GM19395 (cell line): Measurements from ENCODE around the gene FANCL.
"Not testable (repeated sequence)": the region's sequence is repeated elsewhere in the genome, so short reads cannot be mapped to it uniquely, and the experiment has no call there.

Source experiments
- ATAC-seq: cut with Tn5 transposase; IDR thresholded peaks from one replicate; pipeline ENCODE4 v1.9.1; 2021; ENCODE audit warnings: mild to moderate bottlenecking, moderate library complexity; ENCODE audit not compliant: unreplicated experiment

Gene FANCL

DNA sequence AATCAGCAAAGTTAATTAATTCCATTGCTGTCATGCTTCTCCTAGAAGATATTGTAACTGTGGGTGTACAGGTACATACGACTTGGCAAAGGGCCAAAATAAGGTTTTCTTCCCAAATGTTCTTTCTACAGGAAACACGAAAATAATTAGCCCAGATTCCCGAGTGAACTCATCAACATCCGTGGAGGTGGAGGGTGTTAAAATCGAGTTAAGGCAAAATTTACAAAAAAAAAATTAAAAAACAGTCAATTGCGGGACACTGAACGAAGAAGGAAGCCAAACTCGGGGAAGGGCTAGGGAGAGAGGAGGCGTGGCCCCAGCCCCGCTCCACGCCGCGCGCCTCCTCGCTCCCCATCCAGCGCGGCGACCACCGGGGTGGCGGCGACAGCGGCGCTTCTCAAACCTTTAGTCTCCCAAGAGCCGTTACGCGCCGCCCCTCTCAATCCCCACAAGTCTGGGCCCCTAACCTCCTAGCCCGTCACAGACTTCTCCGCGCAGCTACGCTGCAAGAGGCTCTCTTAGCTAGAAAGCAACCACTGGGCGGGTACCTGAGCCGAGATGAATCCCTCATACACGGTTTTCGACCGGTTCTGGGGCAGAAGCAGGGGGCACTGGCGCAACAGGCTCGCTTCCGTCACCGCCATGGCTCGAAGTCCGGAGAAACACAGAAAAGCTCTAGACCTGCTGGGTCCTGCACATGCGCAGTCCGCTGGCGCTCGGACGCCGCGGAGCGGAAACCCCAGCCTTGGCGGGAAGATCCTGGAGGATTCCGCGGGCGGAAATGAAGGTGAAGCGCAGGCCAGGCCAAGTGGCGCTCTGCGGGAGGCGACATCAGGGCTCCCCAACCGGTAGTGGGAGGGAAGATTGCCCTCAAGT lies at the start of gene FANCL:
TSS of gene FANCL (minus strand) at position 656 of the 876 bp plus-strand sequence. CDS start at position 644, 12 bp downstream.
- ATAC-seq: peak; percentile 82

DNA sequence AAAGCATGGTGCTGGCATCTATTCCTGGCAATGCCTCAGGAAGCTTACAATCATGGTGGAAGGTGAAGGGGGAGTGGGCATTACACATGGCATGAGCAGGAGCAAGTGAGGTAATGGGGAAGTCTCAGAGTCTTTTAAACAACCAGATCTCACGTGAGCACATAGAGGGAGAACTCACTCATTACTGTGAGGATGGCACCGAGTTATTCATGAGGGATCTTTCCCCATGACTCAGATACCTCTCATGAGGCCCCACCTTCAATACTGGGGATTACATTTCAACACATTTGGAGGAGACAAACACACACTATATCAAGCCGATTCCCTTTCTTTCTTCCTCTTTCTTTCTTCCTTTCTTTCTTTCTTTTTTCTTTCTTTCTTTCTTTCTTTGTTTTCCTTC lies 47.9 kb upstream of the FANCL start:
- ATAC-seq: no peak

DNA sequence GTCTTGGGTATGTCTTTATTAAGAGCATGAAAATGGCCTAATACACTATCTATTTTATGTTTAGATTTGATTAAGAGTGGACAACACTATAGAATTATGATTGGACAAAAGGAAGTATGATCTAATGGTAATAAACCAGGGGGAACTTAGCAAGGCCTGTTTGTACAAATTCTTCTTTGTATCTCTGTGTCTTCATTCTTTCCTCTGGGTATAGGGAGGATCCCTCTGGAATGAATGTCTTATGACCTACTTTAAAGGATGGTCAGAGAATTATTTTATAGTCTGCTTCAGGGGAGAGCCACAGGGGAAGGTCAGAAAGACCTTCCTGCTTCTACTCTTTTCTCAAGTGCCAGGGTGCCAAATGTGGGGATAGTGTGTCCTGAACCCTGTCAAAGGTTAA lies 42.8 kb upstream of the FANCL start:
- ATAC-seq: no peak

DNA sequence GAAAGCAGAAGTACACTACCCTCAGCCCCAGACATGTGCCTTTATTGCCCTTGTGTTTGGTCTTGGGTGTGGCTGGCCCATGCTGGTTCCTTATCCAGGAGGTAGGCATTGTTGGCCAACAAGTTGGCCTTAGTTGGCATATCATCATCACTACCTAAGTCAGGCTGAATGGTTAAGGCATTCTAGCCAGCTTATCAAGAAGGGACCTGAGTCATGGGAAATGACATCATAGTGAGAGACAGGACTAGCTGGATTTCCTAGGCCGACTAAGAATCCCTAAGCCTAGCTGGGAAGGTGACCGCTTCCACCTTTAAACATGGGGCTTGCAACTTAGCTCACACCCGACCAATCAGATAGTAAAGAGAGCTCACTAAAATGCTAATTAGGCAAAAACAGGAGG lies 34.0 kb upstream of the FANCL start:
- ATAC-seq: not testable (repeated sequence)

DNA sequence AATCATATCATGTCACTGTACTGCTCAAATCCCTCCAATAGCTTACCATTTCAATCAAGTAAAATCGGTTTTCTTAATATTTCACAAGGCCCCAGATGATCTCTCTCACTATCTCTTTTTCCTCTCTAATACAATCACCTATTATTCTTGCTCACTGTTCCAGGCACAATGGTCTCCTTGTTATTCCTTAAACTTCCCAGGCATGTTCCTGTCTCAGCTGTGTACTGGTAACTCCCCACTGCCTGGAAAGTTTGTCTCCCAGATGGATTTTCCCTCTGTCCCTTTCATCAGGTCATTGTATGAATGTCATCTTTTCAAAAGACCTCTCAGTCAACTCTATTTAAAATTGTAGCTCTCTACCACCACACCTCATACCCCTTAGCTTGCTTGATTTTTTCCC lies 30.7 kb upstream of the FANCL start:
- ATAC-seq: no peak

DNA sequence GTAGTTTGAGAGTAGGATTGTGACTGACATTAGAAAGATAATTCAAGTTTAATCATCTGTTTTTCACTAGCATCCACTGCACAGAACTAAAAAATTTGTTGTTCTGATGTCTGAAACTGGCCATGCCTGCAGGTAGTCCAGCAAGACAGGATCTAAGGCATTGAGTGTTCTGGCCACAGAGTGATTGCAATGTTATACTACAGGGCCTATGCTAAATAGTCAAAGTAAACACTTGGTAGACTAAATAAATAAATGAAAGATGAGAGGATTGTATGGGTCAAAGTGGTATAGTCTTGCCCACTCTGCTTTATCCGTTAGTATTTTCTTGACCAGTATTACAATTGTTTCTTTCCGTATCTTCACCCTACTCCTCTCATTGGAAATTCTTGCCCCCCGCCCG lies 27.6 kb upstream of the FANCL start:
- ATAC-seq: no peak

DNA sequence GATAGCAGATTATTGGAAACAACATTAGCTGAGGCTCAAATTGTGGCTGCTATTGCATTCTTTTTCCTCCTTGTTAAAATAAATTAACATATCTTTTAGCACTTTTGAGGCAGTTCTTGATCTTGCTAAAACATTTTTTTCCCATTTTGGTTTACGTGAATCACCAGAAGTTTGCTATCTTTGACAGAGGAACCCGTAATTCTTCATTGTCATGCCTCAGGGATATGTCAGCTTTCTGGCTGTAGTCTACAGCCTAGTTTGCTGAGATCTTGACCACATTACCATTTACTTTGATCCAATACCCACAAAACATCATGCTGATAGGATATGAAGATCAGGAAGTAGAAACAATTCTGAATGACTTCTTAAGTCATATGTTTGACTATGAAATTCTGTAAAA lies 25.1 kb upstream of the FANCL start:
- ATAC-seq: no peak

DNA sequence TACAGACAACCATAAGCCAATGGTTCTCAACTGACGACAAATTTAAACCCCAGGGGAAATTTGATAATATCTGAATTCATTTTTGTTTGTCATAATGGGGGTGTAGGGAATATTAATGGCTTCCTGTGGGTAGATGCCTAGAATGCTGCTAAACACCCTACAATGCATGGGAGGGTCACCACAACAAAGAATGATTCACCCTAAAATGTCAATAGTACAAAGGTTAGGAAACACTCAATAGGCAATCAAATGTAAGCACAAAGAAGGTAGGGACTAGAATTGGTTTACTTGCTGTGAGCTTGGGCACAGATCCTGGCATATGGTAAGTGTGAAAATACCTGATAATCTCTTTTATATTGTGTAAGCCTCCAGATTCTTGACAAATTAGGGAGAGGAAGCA lies 20.1 kb upstream of the FANCL start:
- ATAC-seq: no peak

DNA sequence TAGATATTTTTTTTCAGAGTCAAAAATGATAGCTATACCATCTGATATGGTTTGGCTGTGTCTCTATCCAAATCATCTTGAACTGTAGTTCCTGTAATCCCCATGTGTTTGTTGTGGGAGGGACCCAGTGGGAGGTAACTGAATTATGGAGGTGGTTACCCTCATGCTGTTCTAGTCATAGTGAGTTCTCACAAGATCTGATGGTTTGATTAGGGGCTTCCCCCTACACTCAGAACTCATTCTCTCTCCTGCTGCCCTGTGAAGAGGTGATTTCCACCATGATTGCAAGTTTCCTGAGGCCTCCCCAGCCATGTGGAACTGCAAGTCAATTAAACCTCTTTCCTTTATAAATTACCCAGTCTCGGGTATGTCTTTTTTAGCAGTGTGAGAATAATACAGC lies 17.3 kb upstream of the FANCL start:
- not testable (repeated sequence) for ATAC-seq

DNA sequence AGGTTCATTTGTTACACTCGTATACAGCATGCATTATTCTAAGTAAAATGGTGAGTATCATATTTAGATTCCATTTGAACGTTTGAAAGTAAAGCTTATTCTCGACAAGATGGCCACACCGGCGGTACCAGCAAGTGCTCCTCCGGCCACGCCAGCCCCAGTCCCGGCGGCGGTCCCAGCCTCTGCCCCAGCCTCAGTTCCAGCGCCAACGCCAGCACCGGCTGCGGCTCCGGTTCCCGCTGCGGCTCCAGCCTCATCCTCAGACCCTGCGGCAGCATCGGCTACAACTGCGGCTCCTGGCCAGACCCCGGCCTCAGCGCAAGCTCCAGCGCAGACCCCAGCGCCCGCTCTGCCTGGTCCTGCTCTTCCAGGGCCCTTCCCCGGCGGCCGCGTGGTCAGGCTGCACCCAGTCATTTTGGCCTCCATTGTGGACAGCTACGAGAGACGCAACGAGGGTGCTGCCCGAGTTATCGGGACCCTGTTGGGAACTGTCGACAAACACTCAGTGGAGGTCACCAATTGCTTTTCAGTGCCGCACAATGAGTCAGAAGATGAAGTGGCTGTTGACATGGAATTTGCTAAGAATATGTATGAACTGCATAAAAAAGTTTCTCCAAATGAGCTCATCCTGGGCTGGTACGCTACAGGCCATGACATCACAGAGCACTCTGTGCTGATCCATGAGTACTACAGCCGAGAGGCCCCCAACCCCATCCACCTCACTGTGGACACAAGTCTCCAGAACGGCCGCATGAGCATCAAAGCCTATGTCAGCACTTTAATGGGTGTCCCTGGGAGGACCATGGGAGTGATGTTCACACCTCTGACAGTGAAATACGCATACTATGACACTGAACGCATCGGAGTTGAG lies 10.4 kb upstream of the FANCL start:
- ATAC-seq: not testable (repeated sequence)

DNA sequence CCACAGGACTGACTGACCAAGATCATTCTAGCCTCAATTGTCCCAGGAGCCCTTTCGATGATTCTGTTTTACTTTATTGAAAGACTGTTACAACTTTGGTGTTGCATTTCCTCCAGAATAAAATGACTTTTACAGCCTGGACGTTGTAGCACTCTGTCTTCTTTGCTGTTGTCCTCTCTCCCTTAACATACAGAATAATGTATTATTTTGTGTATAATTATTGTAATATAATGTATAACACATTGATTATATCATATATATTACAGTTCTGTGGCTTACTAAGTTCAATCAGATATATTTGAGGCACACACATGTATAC lies 380 bp upstream of the FANCL start:
- ATAC-seq: no peak

DNA sequence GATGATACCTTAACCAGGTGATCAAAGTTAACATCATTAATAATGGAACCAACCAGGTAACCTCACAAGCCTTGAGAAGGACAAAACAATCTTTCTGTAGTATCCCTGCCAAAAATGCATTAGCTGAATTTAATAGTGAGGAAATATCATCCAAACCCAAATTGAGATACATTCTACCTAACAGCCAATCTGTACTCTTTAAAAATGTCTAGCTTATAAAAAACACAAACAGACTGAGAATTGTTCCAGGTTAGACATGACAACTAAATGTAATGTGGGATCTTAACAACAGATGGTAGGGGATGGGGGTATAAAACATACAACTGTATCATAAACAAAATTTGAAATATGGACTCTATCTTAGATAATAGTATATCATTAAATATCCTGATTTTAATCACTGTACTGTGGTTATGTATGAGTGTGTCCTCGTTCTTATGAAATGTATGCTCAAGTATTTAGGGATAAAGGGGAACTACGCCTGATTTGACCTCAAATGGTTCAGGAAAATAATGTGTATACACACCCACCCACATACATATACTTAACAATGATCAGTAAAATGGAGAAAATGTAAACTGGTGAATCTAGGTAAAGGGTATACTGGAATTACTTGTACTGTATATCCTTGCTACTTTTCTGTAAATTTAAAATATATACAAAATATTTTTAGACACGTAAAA lies 1.7 kb downstream of the FANCL start:
- no peak for ATAC-seq

DNA sequence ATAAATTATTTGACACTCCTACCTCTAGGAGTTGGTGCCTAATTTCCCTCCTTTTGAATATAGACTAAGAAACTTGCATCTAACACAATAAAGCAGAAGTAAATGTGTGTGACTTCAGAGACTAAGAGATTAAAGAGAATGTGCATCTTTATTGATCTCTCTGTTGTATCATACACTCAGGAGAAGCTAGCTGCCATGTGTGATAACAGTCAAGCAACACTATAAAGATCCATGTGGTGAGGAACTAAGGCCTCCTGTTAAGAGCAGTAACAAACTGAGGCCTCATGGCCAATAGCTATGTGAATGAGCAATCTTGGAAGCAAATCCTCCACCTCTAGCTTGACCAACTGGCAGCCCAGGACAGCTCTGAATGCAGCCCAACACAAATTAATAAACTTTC lies 3.4 kb downstream of the FANCL start:
- ATAC-seq: no peak

DNA sequence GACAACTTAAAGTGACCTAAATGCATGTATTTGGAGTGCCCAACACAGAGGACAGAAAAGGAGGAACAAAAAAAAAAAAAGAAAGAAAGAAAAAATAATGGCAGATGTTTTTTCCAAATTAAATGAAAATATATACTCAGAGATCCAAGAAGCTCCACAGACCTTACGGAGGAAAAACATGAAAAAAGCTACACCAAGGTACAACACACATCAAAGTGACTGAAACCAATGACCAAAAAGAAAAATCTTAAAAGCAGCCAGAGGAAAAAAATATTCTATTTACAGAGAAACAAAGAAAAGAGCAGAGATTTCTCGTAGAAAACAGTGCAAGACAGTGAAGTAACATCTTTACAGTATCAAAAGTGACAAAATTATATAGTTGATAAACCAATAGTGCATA lies 5.1 kb downstream of the FANCL start:
- no peak for ATAC-seq

DNA sequence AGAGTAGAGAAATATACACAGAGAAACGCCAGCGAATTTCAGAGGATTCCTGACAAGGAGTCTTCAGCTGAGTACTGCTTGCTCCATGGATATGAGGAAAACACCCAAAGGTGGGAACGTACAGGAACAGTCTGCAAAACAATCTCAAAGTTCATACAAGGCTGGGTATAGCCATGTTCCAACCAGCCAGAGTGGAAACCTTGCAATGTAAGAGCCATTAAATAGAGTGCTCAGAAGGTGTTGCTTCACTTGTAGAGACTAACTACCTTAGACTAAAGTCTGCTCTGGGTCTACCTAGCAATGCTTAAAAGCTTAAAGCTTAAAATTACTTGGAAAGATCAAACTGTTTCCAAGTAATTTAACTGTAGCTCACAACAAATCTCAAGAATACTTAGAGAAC lies 6.0 kb downstream of the FANCL start:
- no peak for ATAC-seq

DNA sequence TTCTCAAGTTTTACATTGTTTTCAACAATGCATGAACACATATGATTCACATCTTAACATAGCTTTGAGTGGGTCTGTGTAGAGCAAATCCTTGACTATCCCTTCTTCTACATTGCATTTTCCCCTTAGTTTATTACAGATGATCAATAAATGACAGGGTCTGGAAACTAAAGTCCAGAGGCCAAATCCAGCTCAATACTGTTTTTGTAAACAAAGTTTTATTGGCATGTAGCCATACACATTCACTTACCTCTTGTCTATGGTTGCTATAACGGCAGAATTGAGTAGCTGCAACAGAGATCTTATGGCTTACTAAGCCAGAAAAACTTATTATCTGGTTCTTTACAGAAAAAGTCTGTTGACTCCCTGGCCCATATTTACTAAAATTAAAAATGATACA lies 12.8 kb downstream of the FANCL start:
- ATAC-seq: no peak

DNA sequence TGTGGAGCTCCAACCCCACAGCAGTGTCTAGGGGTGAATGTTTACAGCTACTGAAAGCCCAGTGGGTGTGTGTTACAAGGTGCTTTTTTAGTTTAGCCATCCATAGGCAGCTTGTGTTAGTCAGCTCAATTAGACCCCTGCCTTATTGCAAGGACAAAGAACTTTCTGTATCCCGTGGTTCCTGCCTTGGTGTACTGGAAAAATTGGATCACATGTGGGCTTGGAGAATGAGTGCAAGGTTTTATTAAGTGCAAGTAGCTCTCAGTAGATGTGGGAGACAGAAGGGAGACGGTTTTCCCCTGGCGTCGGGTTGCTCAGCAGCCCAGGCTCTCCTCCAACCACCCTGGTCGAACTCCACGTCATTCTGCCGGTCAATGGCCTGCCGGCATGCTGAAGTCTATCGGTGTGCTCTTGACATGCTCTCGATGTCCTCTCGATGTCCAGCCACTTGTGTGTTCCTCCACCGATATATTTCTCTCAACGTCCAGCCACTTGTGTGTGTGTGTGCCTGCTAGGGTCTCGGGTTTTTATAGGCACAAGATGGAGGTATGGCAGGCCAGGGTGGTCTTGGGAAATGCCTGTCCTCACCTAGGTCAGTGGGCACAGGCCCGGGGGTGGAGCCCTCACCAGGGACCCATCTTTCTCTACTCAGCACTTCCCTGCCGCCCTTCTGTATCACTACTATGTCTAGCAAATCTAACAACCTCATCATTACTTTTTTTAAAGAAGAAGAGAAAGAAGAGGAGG lies 13.8 kb downstream of the FANCL start:
- ATAC-seq: no peak

DNA sequence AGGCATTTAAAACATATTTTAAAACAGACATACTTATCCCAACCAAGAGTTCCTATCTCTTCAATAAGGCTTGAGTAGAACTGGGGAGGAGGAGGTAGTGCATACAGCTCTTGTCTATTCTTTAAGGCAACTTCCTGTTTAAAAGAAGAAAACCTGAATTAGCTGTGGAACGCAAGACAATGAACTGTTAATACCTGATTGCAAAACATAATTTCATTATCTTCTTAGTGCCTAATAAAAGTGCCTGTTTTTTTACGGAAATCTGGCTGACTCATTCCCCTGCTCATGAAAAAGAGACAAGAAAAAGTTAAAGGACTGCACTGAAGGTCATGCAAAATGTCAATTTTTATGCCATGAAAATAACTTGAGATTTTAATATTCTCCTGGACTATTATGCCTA lies 19.2 kb downstream of the FANCL start:
- ATAC-seq: no peak

DNA sequence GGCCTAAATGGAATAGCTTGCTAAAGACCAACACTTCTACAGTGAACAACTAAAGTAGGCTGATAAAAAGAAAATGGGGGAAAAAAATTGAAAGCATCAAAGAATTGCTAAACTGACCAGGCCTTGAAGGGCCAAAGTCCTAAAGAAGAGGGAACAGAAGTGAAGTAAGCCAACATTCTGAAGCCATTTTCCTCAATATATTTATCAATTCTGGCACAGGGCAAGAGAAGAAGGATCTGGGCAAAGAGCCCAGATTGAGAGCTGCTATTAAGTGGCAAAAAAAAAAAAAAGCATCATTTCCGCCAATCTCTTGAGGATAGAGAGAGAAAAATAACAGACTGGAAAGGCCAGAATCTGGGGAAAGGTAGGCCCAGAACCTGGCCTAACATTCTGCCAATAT lies 25.7 kb downstream of the FANCL start:
- no peak for ATAC-seq

DNA sequence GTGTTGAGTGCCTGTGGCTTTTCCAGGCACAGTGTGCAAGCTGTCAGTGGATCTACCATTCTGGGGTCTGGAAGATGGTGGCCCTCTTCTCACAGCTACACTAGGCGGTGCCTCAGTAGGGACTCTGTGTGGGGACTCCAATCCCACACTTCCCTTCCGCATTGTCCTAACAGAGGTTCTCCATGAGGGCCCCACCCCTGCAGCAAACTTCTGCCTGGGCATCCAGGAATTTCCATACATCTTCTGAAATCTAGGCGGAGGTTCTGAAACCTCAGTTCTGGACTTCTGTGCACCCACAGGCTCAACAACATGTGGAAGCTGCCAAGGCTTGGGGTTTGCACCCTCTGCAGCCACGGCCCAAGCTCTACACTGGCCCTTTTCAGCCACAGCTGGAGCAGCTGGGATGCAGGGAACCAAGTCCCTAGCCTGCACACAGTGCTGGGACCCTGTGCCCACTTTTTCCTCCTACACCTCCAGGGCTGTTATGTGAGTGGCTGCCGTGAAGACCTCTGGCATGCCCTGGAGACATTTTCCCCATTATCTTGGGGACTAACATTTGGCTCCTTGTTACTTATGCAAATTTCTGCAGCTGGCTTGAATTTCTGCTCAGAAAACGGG lies 30.1 kb downstream of the FANCL start:
- not testable (repeated sequence) for ATAC-seq
